Kidney (tissue), 14 donors: ENCODE data around the gene CPS1. TPM values are rescaled to one million over a fixed set of nuclear protein-coding genes. Genes with fewer than 3 reads are reported as not detected.

Source experiments
- DNase-seq, 5 donors: peaks; one replicate each; pipeline ENCODE4 v3.0.0-alpha.2; 2013 to 2020
- FAIRE-seq: peaks from 2 replicates; lab custom pipeline; 2012; peaks lifted over from hg19 to GRCh38; lab: Jason Lieb, UNC
- H3K27ac ChIP-seq, 2 donors: one replicate each; pipeline ENCODE4 v1.7.0; 2013; ENCODE audit warnings: low read depth in 2 of 2, low read length in 2 of 2, inconsistent platforms in 1 of 2
- H3K27me3 ChIP-seq: one replicate; pipeline ENCODE4 v1.7.1; 2013; ENCODE audit warnings: low read length, inconsistent platforms; ENCODE audit not compliant: control insufficient read depth, insufficient read depth
- H3K36me3 ChIP-seq, 3 donors: one replicate each; pipeline versions ENCODE4 v1.7.0 to v1.7.1; 2013; ENCODE audit warnings: low read length in 3 of 3, control low read depth in 1 of 3, inconsistent platforms in 1 of 3; ENCODE audit not compliant: insufficient read depth in 3 of 3, control insufficient read depth in 2 of 3
- H3K4me1 ChIP-seq, 3 donors: one replicate each; pipeline versions ENCODE4 v1.7.0 to v1.7.1; 2013; ENCODE audit warnings: low read length in 3 of 3, inconsistent platforms in 1 of 3, low read depth in 1 of 3; ENCODE audit not compliant: control insufficient read depth in 2 of 3, insufficient read depth in 2 of 3
- H3K4me3 ChIP-seq, 3 donors: one replicate each; pipeline versions ENCODE4 v1.7.0 to v1.8.1; 2013; ENCODE audit warnings: low read length in 3 of 3, control low read depth in 1 of 3, inconsistent platforms in 1 of 3
- H3K9ac ChIP-seq, 3 donors: one replicate each; pipeline versions ENCODE4 v1.7.0 to v1.7.1; 2013; ENCODE audit warnings: low read length in 3 of 3, control low read depth in 1 of 3, inconsistent platforms in 1 of 3
- H3K9me3 ChIP-seq, 3 donors: one replicate each; pipeline versions ENCODE4 v1.7.0 to v1.7.1; 2013; ENCODE audit warnings: low read length in 3 of 3, control low read depth in 1 of 3, inconsistent platforms in 1 of 3; ENCODE audit not compliant: control insufficient read depth in 2 of 3, insufficient read depth in 1 of 3
- intact Hi-C: fragments of 100-400 bp; cut with DNase I; formaldehyde crosslinking; loops from one replicate; pipeline ENCODE4 v1.11.1; 2022
- polyA plus RNA-seq: library from polyadenylated mRNA; stranded (reverse); fragments of 350-450 nt; fragmentation: Illumina TruSeq; extraction: RNeasy Lipid Tissue Mini Kit (QIAGEN cat#74804); gene quantifications from one replicate; pipeline ENCODE4 v1.2.3, GENCODE V29; 2014; ENCODE audit warnings: low read depth, low replicate concordance; ENCODE audit not compliant: insufficient read depth
- total RNA-seq: library from RNA; stranded (reverse); fragmentation: NEBNext Ultra II Directional; extraction: Animal tissue kit (Norgen Biotek cat#: 25700); gene quantifications from one replicate; pipeline ENCODE4 v1.2.1, GENCODE V29; 2021
- TF ChIP-seq, protein P1 (sequence below): IDR thresholded peaks from 3 replicates; pipeline ENCODE4 v1.5.1; 2012; ENCODE audit warnings: mild to moderate bottlenecking, moderate library complexity, borderline replicate concordance; ENCODE audit not compliant: insufficient read depth; ENCODE audit errors: extremely low read depth
- donor health status: control.
- donor health status: control.
- donor health status: control.
- donor health status: control.
- donor health status: control.
- donor health status: DM: yes; HTN: yes; CAD: no.
- donor health status: Normal renal cell carcinoma (clear cell type).

Gene CPS1
- total and polyA plus RNA-seq, 2 donors from 2014 or later: 6.7 TPM

DNA sequence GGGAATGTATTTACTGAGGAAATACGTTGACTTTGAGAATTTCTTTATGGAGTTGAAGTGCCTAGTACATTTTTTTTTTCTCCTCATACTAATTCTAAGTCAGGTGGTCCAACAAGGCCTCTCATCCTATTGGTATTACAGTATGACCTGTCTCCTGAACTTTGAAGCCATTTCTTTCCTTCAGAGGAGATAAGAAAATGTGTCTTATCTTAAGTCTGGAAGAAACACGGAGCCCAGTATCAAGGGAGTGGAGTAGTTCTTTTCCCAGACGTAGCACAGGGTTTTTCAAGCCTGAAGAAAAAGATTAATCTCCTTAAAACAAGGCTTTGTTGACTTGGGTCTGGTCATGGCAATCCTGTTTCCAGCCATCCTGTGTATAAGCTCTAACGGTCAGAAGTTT lies 11.6 kb upstream of the CPS1 start:
- Histone ChIP-seq H3K9me3 (no peaks in the 10 kb centered on the region), H3K4me3 (no peak overlapping the region), H3K9ac (no peak overlapping the region), H3K36me3 (no peaks in the 10 kb centered on the region), H3K27me3 (no peaks in the 10 kb centered on the region), H3K27ac (no peak overlapping the region), H3K4me1 (no peaks in the 10 kb centered on the region)
- DNase-seq: no peak
- intact Hi-C loops: no loop called here
- TF ChIP-seq, protein P1, sequence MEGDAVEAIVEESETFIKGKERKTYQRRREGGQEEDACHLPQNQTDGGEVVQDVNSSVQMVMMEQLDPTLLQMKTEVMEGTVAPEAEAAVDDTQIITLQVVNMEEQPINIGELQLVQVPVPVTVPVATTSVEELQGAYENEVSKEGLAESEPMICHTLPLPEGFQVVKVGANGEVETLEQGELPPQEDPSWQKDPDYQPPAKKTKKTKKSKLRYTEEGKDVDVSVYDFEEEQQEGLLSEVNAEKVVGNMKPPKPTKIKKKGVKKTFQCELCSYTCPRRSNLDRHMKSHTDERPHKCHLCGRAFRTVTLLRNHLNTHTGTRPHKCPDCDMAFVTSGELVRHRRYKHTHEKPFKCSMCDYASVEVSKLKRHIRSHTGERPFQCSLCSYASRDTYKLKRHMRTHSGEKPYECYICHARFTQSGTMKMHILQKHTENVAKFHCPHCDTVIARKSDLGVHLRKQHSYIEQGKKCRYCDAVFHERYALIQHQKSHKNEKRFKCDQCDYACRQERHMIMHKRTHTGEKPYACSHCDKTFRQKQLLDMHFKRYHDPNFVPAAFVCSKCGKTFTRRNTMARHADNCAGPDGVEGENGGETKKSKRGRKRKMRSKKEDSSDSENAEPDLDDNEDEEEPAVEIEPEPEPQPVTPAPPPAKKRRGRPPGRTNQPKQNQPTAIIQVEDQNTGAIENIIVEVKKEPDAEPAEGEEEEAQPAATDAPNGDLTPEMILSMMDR: no peak
- FAIRE-seq: no peak

DNA sequence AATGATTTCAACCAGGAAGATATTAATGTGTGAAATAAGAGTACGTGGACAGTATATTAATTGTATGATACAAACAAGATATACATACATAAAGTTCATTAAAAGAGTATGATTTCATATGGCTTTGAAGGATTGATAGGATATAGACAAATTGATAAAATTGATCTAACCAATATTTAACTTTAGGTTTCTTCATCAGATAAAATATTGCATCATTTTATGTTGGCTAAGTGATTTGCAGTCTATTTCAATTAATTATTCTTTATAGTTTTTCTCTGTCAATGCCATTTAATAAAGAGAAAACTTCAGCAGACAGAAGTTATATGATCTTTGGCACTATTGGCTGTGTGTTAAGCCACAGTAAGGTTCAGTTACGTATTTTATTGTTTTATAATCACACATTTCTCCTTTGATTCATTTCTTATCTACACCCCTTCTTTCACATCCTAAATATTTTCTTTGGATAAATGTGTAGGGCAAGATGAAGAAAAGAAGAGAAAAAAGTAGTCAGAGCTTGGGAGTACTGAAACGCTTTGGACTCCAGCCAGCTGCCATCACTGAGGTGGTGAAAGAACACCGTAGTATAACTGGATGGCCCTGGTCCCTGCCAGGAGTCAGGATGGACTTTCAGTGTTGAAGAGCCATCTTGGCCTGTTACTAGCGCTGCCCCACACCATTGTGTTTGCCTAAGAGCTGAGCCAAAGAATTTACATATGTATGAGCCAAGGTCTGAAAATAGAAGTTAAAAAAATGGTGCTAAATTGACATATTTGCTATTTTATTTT lies 9.8 kb upstream of the CPS1 start:
- H3K27me3 ChIP-seq: no peaks in the 10 kb centered on the region
- intact Hi-C loops: no loop called here
- FAIRE-seq (no peak), DNase-seq (no peak)
- H3K36me3 ChIP-seq: no peaks in the 10 kb centered on the region
- no peak overlapping the region for H3K9ac ChIP-seq
- no peak overlapping the region for H3K4me3 ChIP-seq
- no peak overlapping the region for H3K27ac ChIP-seq
- TF ChIP-seq, protein P1: no peak
- H3K4me1 ChIP-seq: no peaks in the 10 kb centered on the region
- no peaks in the 10 kb centered on the region for H3K9me3 ChIP-seq

DNA sequence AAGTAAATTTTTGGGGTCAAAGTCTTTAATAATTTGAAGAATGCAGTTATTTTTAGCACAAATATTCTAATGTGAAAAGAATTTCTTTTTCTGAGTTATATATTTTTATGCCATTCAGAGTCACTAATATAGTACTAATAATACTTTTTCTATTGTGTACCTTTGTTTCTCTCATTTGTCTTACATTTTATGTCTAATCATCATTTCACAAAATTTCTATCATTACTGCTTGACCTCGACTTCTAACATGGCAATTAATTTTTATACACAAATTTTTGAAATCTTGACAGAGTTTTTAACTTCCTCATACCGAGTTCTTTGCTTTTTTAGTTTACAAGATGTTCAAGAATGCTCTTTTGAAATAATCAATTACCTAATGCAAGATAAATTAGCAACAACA lies 8.4 kb upstream of the CPS1 start:
- Histone ChIP-seq H3K36me3 (no peaks in the 10 kb centered on the region), H3K27ac (no peak overlapping the region), H3K9ac (no peak overlapping the region), H3K27me3 (no peaks in the 10 kb centered on the region), H3K9me3 (no peaks in the 10 kb centered on the region), H3K4me3 (no peak overlapping the region), H3K4me1 (no peaks in the 10 kb centered on the region)
- intact Hi-C loops: no loop called here
- FAIRE-seq (no peak), DNase-seq (no peak)
- TF ChIP-seq, protein P1: no peak
